Endothelial cell of umbilical vein (primary cell): ENCODE data around the gene HTATSF1. TPM values are rescaled to one million over a fixed set of nuclear protein-coding genes. Genes with fewer than 3 reads are reported as not detected.

Source experiments
- BruUV-seq: library from RNA; stranded (reverse); fragments of 400-500 nt; replicated peaks from 2 replicates; lab custom pipeline; 2021; lab: Mats Ljungman, UMichigan
- CTCF ChIA-PET: fragments of 300-600, 350-600 bp; sonication (Branson Sonifier 250); formaldehyde crosslinking; loops from one replicate; lab custom pipeline; 2021; ENCODE audit warnings: antibody characterized with exemption, inconsistent platforms; lab: Charles Lee
- POLR2A ChIA-PET: fragments of 300-600, 350-600 bp; sonication (Branson Sonifier 250); formaldehyde crosslinking; loops from one replicate; lab custom pipeline; 2021; ENCODE audit warnings: antibody characterized with exemption, inconsistent platforms; lab: Charles Lee
- DNase-seq: peaks from one replicate; pipeline ENCODE4 v3.0.0-alpha.2; 2011; ENCODE audit warnings: low read depth, low spot score
- FAIRE-seq: peaks from 2 replicates; lab custom pipeline; 2011; peaks lifted over from hg19 to GRCh38; lab: Jason Lieb, UNC
- H2AFZ ChIP-seq: 2 replicates; pipeline ENCODE4 v1.6.0; 2012; ENCODE audit warnings: low read depth, low read length, control low read depth, inconsistent platforms
- H3K27ac ChIP-seq: 2 replicates; pipeline ENCODE4 v1.5.1; 2011; ENCODE audit warnings: low read depth, mild to moderate bottlenecking, control low read depth, low read length, moderate library complexity; ENCODE audit not compliant: insufficient read depth
- H3K27me3 ChIP-seq, 2 experiments: 2 replicates each; pipeline versions ENCODE4 v1.6.0 to v1.6.1; 2011; ENCODE audit warnings: low read length in 2 of 2, mixed read lengths in 1 of 2; ENCODE audit not compliant: control insufficient read depth in 2 of 2, insufficient read depth in 2 of 2
- H3K36me3 ChIP-seq, 2 experiments: 2 replicates in 1 of 2; 3 replicates in 1 of 2; pipeline ENCODE4 v1.5.1; 2011; ENCODE audit warnings: low read length in 2 of 2, mild to moderate bottlenecking in 1 of 2, moderate library complexity in 1 of 2; ENCODE audit not compliant: control insufficient read depth in 2 of 2, insufficient read depth in 2 of 2; ENCODE audit errors: extremely low read depth in 1 of 2
- H3K4me1 ChIP-seq: 3 replicates; pipeline ENCODE4 v1.5.1; 2011; ENCODE audit warnings: mild to moderate bottlenecking, low read length; ENCODE audit not compliant: control insufficient read depth, insufficient read depth; ENCODE audit errors: extremely low read depth
- H3K4me2 ChIP-seq: 2 replicates; pipeline ENCODE4 v1.6.1; 2011; ENCODE audit warnings: low read length, control low read depth, mixed read lengths; ENCODE audit not compliant: insufficient read depth
- H3K4me3 ChIP-seq, 3 experiments: fragments of 200-600 bp in 1 of 3; sonication (generic), shearing (Covaris generic) in 1 of 3; replicated peaks in 1 of 3; 2 replicates each; pipeline ENCODE4 v1.5.1; 2011 to 2016; ENCODE audit warnings: control low read depth in 3 of 3, low read length in 3 of 3, mild to moderate bottlenecking in 2 of 3, inconsistent platforms in 1 of 3, low read depth in 1 of 3, moderate library complexity in 1 of 3; ENCODE audit not compliant: insufficient read depth in 1 of 3
- H3K79me2 ChIP-seq: 2 replicates; pipeline ENCODE4 v1.6.0; 2012; ENCODE audit warnings: low read length, inconsistent platforms; ENCODE audit not compliant: control insufficient read depth, insufficient read depth
- H3K9ac ChIP-seq: replicated peaks from 2 replicates; pipeline ENCODE3; 2011; ENCODE audit warnings: low read length, control low read depth; ENCODE audit not compliant: insufficient read depth; ENCODE audit errors: extremely low read depth
- H3K9me1 ChIP-seq: replicated peaks from 3 replicates; pipeline ENCODE4 v1.6.0; 2011; ENCODE audit warnings: mild to moderate bottlenecking, low read length; ENCODE audit not compliant: control insufficient read depth, insufficient read depth; ENCODE audit errors: extremely low read depth
- H3K9me3 ChIP-seq: replicated peaks from 2 replicates; pipeline ENCODE4 v1.5.1; 2012; ENCODE audit warnings: low read length, inconsistent platforms; ENCODE audit not compliant: control insufficient read depth, insufficient read depth
- H4K20me1 ChIP-seq: replicated peaks from 2 replicates; pipeline ENCODE3; 2011; ENCODE audit warnings: mild to moderate bottlenecking, low read length; ENCODE audit not compliant: control insufficient read depth, insufficient read depth; ENCODE audit errors: extremely low read depth
- EZH2 ChIP-seq: IDR thresholded peaks from 2 replicates; pipeline ENCODE4 v1.6.1; 2012; ENCODE audit warnings: borderline replicate concordance, low read depth, mild to moderate bottlenecking, moderate library complexity, low read length, inconsistent platforms; ENCODE audit not compliant: severe bottlenecking
- FOS ChIP-seq: IDR thresholded peaks from 2 replicates; pipeline ENCODE4 v1.6.1; 2011; ENCODE audit warnings: mild to moderate bottlenecking, low read length, moderate library complexity, borderline replicate concordance; ENCODE audit not compliant: insufficient read depth
- GATA2 ChIP-seq: IDR thresholded peaks from 2 replicates; pipeline ENCODE4 v1.7.0; 2011; ENCODE audit warnings: low read depth, mild to moderate bottlenecking, moderate library complexity, mixed read lengths, low read length; ENCODE audit not compliant: insufficient read length, insufficient read depth
- JUN ChIP-seq: IDR thresholded peaks from 2 replicates; pipeline ENCODE4 v1.6.1; 2011; ENCODE audit warnings: borderline replicate concordance, low read depth; ENCODE audit not compliant: insufficient read length, insufficient read depth
- MYC ChIP-seq: IDR thresholded peaks from one replicate; pipeline ENCODE4 v1.6.1; 2011; ENCODE audit warnings: mild to moderate bottlenecking, low read depth, low read length
- POLR2A ChIP-seq: IDR thresholded peaks from 2 replicates; pipeline ENCODE4 v1.6.1; 2012; ENCODE audit warnings: low read depth, mild to moderate bottlenecking, control low read depth, low read length
- POLR2AphosphoS5 ChIP-seq: IDR thresholded peaks from 2 replicates; pipeline ENCODE4 v1.6.1; 2012; ENCODE audit warnings: low read depth, mild to moderate bottlenecking, control low read depth, low read length, moderate library complexity; ENCODE audit not compliant: insufficient read depth
- dilution Hi-C: fragments of 300-500 bp; cut with MboI; formaldehyde crosslinking; loops from one replicate; pipeline ENCODE4 v1.15.0; 2019; ENCODE audit warnings: low sequenced_read_pairs; ENCODE audit not compliant: extremely low pct_ligation_motif_present
- intact Hi-C: fragments of 100-400 bp; cut with micrococcal nuclease; formaldehyde crosslinking; loops from one replicate; pipeline ENCODE4 v1.10.0; 2022
- polyA plus RNA-seq, 4 experiments: library from polyadenylated mRNA; depleted of rRNA in 3 of 4; stranded (reverse) in 3 of 4; unstranded in 1 of 4; fragments of >200 nt; gene quantifications; 2 replicates each; pipeline versions ENCODE4 v1.2.1 to v1.2.3, GENCODE V29; 2011 to 2012; ENCODE audit warnings: missing spikeins in 1 of 4
- total RNA-seq: library from RNA; stranded (reverse); gene quantifications from 2 replicates; pipeline ENCODE4 v1.2.3, GENCODE V29; 2021
- TF ChIP-seq, protein P1 (sequence below), 2 donors: IDR thresholded peaks; 1 replicate in 1 of 2; 2 replicates in 1 of 2; pipeline ENCODE4 v1.5.1; 2011; ENCODE audit warnings: low read length in 2 of 2, mild to moderate bottlenecking in 2 of 2, moderate library complexity in 2 of 2, control low read depth in 1 of 2, inconsistent platforms in 1 of 2, low read depth in 1 of 2; ENCODE audit not compliant: insufficient read depth in 1 of 2; ENCODE audit errors: extremely low read depth in 1 of 2
- TF ChIP-seq, protein P2 (sequence below): IDR thresholded peaks from 2 replicates; pipeline ENCODE4 v1.6.1; 2011; ENCODE audit not compliant: insufficient read depth, insufficient read length

The HTATSF1 gene
- total and polyA plus RNA-seq, 2 donors (not counting 3 experiments of a cell fraction or from before 2014, with no cell fraction given) = 1.0 to 31.1 TPM

DNA sequence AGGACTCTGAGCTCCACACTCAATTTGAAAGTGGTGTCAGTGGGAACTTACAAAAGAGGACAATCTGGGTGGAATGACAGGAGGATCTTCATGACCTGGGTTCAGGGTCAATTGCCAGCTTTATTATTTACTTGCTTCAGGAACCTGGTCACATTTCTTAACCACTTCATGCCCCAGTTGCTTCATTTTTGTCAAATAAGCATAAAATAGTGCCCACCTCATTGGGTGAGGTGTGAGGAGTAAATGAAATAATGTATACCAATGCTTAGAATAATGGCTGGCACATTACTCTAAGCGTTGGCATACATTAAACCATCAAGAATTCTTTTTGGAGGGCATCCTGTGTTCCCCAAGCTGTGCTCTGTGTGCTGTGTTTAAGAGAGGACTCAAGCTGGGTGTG, 54.0 kb downstream of the HTATSF1 start:
- intact Hi-C loops = no loop called here
- H3K9ac ChIP-seq = no peak overlapping the region
- no peaks in the 10 kb centered on the region for H3K27me3 ChIP-seq
- no TSS peak for BruUV-seq
- no peak overlapping the region for H3K27ac ChIP-seq
- no peak overlapping the region for H3K4me2 ChIP-seq
- H3K79me2 ChIP-seq = no peaks in the 10 kb centered on the region
- TF ChIP-seq GATA2 = no peak
- TF ChIP-seq FOS = no peak
- TF ChIP-seq JUN = no peak
- TF ChIP-seq, protein P1, sequence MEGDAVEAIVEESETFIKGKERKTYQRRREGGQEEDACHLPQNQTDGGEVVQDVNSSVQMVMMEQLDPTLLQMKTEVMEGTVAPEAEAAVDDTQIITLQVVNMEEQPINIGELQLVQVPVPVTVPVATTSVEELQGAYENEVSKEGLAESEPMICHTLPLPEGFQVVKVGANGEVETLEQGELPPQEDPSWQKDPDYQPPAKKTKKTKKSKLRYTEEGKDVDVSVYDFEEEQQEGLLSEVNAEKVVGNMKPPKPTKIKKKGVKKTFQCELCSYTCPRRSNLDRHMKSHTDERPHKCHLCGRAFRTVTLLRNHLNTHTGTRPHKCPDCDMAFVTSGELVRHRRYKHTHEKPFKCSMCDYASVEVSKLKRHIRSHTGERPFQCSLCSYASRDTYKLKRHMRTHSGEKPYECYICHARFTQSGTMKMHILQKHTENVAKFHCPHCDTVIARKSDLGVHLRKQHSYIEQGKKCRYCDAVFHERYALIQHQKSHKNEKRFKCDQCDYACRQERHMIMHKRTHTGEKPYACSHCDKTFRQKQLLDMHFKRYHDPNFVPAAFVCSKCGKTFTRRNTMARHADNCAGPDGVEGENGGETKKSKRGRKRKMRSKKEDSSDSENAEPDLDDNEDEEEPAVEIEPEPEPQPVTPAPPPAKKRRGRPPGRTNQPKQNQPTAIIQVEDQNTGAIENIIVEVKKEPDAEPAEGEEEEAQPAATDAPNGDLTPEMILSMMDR (IDR thresholded peaks at IDR 0.05; ENCODE audit: extremely low read depth in 1 of 2, insufficient read depth in 1 of 2, low read depth in 1 of 2, low read length in 2 of 2) = no peak
- TF ChIP-seq, protein P2, sequence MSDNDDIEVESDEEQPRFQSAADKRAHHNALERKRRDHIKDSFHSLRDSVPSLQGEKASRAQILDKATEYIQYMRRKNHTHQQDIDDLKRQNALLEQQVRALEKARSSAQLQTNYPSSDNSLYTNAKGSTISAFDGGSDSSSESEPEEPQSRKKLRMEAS = no peak
- no peak for TF ChIP-seq POLR2AphosphoS5
- no peak for TF ChIP-seq MYC
- no peak for TF ChIP-seq EZH2
- no peak for TF ChIP-seq POLR2A
- ChIA-PET CTCF (no interaction called here), POLR2A (no interaction called here)
- H3K36me3 ChIP-seq = no peaks in the 10 kb centered on the region
- no peaks in the 10 kb centered on the region for H3K9me1 ChIP-seq
- no peaks in the 10 kb centered on the region for H4K20me1 ChIP-seq
- H3K4me3 ChIP-seq = no peak overlapping the region
- dilution Hi-C loops = no loop called here
- no peak overlapping the region for H2AFZ ChIP-seq
- no peaks in the 10 kb centered on the region for H3K4me1 ChIP-seq
- no peak for FAIRE-seq
- no peaks in the 10 kb centered on the region for H3K9me3 ChIP-seq
- no peak for DNase-seq
